ENCODE data around the gene SPATA46. TPM values are rescaled to one million over a fixed set of nuclear protein-coding genes. Genes with fewer than 3 reads are reported as not detected.

Gene SPATA46
- total and polyA plus RNA-seq, 2 of the 8 experiments (the other 6 are each of a cell fraction or from before 2014, with no cell fraction given) = not detected

GRCh38 chr1:162358928-162359327 lies 17.7 kb downstream of the SPATA46 start (continued):
- TF ChIP-seq, protein P1, sequence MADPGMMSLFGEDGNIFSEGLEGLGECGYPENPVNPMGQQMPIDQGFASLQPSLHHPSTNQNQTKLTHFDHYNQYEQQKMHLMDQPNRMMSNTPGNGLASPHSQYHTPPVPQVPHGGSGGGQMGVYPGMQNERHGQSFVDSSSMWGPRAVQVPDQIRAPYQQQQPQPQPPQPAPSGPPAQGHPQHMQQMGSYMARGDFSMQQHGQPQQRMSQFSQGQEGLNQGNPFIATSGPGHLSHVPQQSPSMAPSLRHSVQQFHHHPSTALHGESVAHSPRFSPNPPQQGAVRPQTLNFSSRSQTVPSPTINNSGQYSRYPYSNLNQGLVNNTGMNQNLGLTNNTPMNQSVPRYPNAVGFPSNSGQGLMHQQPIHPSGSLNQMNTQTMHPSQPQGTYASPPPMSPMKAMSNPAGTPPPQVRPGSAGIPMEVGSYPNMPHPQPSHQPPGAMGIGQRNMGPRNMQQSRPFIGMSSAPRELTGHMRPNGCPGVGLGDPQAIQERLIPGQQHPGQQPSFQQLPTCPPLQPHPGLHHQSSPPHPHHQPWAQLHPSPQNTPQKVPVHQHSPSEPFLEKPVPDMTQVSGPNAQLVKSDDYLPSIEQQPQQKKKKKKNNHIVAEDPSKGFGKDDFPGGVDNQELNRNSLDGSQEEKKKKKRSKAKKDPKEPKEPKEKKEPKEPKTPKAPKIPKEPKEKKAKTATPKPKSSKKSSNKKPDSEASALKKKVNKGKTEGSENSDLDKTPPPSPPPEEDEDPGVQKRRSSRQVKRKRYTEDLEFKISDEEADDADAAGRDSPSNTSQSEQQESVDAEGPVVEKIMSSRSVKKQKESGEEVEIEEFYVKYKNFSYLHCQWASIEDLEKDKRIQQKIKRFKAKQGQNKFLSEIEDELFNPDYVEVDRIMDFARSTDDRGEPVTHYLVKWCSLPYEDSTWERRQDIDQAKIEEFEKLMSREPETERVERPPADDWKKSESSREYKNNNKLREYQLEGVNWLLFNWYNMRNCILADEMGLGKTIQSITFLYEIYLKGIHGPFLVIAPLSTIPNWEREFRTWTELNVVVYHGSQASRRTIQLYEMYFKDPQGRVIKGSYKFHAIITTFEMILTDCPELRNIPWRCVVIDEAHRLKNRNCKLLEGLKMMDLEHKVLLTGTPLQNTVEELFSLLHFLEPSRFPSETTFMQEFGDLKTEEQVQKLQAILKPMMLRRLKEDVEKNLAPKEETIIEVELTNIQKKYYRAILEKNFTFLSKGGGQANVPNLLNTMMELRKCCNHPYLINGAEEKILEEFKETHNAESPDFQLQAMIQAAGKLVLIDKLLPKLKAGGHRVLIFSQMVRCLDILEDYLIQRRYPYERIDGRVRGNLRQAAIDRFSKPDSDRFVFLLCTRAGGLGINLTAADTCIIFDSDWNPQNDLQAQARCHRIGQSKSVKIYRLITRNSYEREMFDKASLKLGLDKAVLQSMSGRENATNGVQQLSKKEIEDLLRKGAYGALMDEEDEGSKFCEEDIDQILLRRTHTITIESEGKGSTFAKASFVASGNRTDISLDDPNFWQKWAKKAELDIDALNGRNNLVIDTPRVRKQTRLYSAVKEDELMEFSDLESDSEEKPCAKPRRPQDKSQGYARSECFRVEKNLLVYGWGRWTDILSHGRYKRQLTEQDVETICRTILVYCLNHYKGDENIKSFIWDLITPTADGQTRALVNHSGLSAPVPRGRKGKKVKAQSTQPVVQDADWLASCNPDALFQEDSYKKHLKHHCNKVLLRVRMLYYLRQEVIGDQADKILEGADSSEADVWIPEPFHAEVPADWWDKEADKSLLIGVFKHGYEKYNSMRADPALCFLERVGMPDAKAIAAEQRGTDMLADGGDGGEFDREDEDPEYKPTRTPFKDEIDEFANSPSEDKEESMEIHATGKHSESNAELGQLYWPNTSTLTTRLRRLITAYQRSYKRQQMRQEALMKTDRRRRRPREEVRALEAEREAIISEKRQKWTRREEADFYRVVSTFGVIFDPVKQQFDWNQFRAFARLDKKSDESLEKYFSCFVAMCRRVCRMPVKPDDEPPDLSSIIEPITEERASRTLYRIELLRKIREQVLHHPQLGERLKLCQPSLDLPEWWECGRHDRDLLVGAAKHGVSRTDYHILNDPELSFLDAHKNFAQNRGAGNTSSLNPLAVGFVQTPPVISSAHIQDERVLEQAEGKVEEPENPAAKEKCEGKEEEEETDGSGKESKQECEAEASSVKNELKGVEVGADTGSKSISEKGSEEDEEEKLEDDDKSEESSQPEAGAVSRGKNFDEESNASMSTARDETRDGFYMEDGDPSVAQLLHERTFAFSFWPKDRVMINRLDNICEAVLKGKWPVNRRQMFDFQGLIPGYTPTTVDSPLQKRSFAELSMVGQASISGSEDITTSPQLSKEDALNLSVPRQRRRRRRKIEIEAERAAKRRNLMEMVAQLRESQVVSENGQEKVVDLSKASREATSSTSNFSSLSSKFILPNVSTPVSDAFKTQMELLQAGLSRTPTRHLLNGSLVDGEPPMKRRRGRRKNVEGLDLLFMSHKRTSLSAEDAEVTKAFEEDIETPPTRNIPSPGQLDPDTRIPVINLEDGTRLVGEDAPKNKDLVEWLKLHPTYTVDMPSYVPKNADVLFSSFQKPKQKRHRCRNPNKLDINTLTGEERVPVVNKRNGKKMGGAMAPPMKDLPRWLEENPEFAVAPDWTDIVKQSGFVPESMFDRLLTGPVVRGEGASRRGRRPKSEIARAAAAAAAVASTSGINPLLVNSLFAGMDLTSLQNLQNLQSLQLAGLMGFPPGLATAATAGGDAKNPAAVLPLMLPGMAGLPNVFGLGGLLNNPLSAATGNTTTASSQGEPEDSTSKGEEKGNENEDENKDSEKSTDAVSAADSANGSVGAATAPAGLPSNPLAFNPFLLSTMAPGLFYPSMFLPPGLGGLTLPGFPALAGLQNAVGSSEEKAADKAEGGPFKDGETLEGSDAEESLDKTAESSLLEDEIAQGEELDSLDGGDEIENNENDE (IDR thresholded peaks at IDR 0.05; ENCODE audit: insufficient replicate concordance, low read length) = no peak
- TF ChIP-seq SIX5 (IDR thresholded peaks at IDR 0.05; ENCODE audit: low read depth, low read length) (no peak), POLR2A (IDR thresholded peaks at IDR 0.05; ENCODE audit: control extremely low read depth in 1 of 2, low read depth in 2 of 2, low read length in 2 of 2) (no peak), ATF3 (IDR thresholded peaks at IDR 0.05; ENCODE audit: insufficient read depth, low read depth, low read length) (no peak)
